ENCODE results near the gene CAPS2.

Gene CAPS2

DNA sequence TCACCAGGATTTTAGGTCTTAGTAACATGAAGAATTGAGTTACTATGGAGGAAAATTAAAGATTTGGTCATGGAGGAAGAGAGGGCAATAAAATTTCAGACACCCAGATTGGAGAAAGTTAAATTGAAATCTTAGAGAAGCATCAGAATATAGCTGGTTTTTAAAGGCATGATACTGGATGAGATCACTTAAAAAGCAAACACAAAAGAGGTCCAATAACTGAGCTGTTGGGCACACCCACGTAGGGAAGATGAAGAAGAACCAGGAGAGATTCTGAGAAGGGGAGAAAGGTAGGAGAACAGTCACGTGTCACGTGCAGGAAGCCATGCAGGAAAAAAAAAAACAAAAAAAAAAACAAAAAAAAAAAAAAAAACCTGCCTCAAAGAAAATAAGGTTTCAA lies 18.8 kb downstream of the CAPS2 start:
- Histone ChIP-seq H3K14ac (ENCODE audit: low read length in 2 of 2) (no peak overlapping the region), H2AFZ (ENCODE audit: low read depth, low read length) (no peak overlapping the region), H4K91ac (ENCODE audit: low read length) (no peak overlapping the region), H3K4me2 (ENCODE audit: low read length, poor library complexity, severe bottlenecking) (no peak overlapping the region), H3K27ac (ENCODE audit: low read length, poor library complexity, severe bottlenecking) (no peak overlapping the region), H2BK120ac (ENCODE audit: low read depth, low read length) (no peak overlapping the region), H3K23ac (ENCODE audit: low read length in 2 of 2) (no peak overlapping the region), H3K27me3 (ENCODE audit: control insufficient read depth in 1 of 2, insufficient read depth in 1 of 2, low read length in 2 of 2) (no peaks in the 10 kb centered on the region), H4K8ac (ENCODE audit: low read length) (no peak overlapping the region), H2BK5ac (ENCODE audit: low read depth, low read length, poor library complexity, severe bottlenecking) (no peak overlapping the region), H3K9ac (ENCODE audit: low read length) (no peak overlapping the region), H2BK15ac (ENCODE audit: low read depth, poor library complexity, severe bottlenecking) (no peak overlapping the region), H3K4me3 (ENCODE audit: insufficient read depth in 1 of 2, low read depth in 1 of 2, low read length in 2 of 2) (no peak overlapping the region), H2AK5ac (ENCODE audit: low read length, severe bottlenecking) (no peak overlapping the region), H3K9me3 (ENCODE audit: control insufficient read depth, low read length) (no peaks in the 10 kb centered on the region), H3K79me1 (replicated peaks; ENCODE audit: low read length, poor library complexity, severe bottlenecking) (no peaks in the 10 kb centered on the region), H3K36me3 (ENCODE audit: control insufficient read depth in 1 of 2, insufficient read depth in 2 of 2, low read depth in 1 of 2, low read length in 2 of 2) (no peaks in the 10 kb centered on the region), H3K4me1 (ENCODE audit: control insufficient read depth, insufficient read depth, low read depth, low read length) (no peaks in the 10 kb centered on the region), H2BK12ac (ENCODE audit: low read length in 2 of 2) (no peak overlapping the region), H3K4ac (ENCODE audit: low read depth in 1 of 2, low read length in 2 of 2) (no peak overlapping the region), H3K18ac (ENCODE audit: low read depth in 1 of 2, low read length in 2 of 2) (no peak overlapping the region)
- WGBS: 86% methylated on average over 1 of the region's 3 CpGs
- DNase-seq: no peak

DNA sequence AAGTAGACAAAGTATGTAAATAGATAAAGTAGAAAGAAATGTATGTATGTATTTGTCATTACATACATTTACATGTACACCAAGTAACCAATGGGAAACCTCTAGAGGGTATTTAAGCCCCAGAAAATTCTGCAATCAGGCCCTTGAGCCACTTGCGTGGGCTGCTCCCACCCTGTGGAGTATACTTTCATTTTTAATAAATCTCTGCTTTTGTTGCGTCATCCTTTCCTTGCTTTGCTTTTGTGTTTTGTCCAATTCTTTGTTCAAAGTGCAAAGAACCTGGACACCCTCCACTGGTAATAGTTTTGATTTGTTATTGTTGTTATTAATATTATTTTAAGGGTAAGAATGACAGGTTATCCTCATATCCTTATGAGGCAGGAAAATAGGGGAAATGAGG lies 21.8 kb downstream of the CAPS2 start:
- Histone ChIP-seq H3K36me3 (ENCODE audit: control insufficient read depth in 1 of 2, insufficient read depth in 2 of 2, low read depth in 1 of 2, low read length in 2 of 2) (peaks cover 0 to 4% of the 10 kb centered on the region in 2 experiments), H3K4ac (ENCODE audit: low read depth in 1 of 2, low read length in 2 of 2) (no peak overlapping the region), H3K27me3 (ENCODE audit: control insufficient read depth in 1 of 2, insufficient read depth in 1 of 2, low read length in 2 of 2) (no peaks in the 10 kb centered on the region), H3K9me3 (ENCODE audit: control insufficient read depth, low read length) (no peaks in the 10 kb centered on the region), H3K4me3 (ENCODE audit: insufficient read depth in 1 of 2, low read depth in 1 of 2, low read length in 2 of 2) (no peak overlapping the region), H2AK5ac (ENCODE audit: low read length, severe bottlenecking) (no peak overlapping the region), H3K18ac (ENCODE audit: low read depth in 1 of 2, low read length in 2 of 2) (no peak overlapping the region), H4K91ac (ENCODE audit: low read length) (no peak overlapping the region), H3K9ac (ENCODE audit: low read length) (no peak overlapping the region), H2BK120ac (ENCODE audit: low read depth, low read length) (no peak overlapping the region), H3K4me2 (ENCODE audit: low read length, poor library complexity, severe bottlenecking) (no peak overlapping the region), H3K14ac (ENCODE audit: low read length in 2 of 2) (no peak overlapping the region), H3K79me1 (replicated peaks; ENCODE audit: low read length, poor library complexity, severe bottlenecking) (no peaks in the 10 kb centered on the region), H3K23ac (ENCODE audit: low read length in 2 of 2) (no peak overlapping the region), H2BK5ac (ENCODE audit: low read depth, low read length, poor library complexity, severe bottlenecking) (no peak overlapping the region), H2AFZ (ENCODE audit: low read depth, low read length) (no peak overlapping the region), H4K8ac (ENCODE audit: low read length) (no peak overlapping the region), H2BK12ac (ENCODE audit: low read length in 2 of 2) (no peak overlapping the region), H3K27ac (ENCODE audit: low read length, poor library complexity, severe bottlenecking) (no peak overlapping the region), H2BK15ac (ENCODE audit: low read depth, poor library complexity, severe bottlenecking) (no peak overlapping the region), H3K4me1 (ENCODE audit: control insufficient read depth, insufficient read depth, low read depth, low read length) (no peaks in the 10 kb centered on the region)
- DNase-seq: no peak
- WGBS: 100% methylated on average over 2 of the region's 2 CpGs

DNA sequence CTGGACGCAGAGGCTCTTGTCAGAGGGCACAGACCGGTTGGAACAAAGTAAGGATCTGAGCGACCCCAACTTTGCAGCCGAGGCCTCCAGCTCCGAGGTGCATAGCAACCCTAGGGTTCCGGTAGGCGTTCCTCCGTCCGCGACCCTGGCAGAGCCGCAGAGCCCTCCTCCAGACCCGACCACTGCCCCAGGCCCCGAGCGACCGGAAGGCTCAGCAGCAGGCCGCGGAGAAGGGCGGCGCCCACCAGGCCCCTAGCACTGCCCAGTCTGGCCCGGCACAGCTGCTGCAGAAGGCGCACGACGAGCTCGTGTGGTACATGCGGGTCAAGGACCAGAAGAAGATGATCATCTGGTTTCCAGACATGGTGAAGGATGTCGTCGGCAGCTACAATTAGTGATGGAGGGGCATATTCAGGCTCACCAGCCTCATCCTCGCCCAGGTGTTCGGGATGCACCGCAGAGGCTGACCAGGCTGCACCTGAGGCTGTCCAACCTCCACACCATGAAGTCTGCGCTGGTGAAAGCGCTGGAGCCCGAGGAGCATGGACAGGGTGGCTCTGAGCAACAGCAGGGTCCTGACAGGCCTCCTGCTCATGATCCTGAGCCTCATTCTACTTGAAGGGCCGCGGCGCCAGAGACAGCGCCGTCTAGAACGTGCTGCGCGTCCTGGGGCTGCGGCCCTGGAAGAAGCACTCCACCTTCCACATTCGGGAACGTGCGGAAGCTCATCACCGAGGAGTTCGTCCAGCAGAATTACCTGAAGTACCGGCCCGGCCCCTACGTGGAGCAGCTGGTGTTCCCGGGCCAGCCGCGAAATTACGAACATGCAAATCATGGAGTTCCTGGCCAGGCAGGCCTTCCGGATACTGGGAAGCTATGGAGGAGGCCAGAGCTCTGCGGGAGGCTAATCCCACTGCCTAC lies 24.5 kb downstream of the CAPS2 start:
- H3K23ac ChIP-seq (ENCODE audit: low read length in 2 of 2): no peak overlapping the region
- H2BK12ac ChIP-seq (ENCODE audit: low read length in 2 of 2): no peak overlapping the region
- no peak overlapping the region for H3K4ac ChIP-seq (ENCODE audit: low read depth in 1 of 2, low read length in 2 of 2)
- no peak overlapping the region for H2BK120ac ChIP-seq (ENCODE audit: low read depth, low read length)
- H3K4me1 ChIP-seq (ENCODE audit: control insufficient read depth, insufficient read depth, low read depth, low read length): no peaks in the 10 kb centered on the region
- no peaks in the 10 kb centered on the region for H3K9me3 ChIP-seq (ENCODE audit: control insufficient read depth, low read length)
- no peak overlapping the region for H2AFZ ChIP-seq (ENCODE audit: low read depth, low read length)
- H3K27ac ChIP-seq (ENCODE audit: low read length, poor library complexity, severe bottlenecking): no peak overlapping the region
- H2BK15ac ChIP-seq (ENCODE audit: low read depth, poor library complexity, severe bottlenecking): no peak overlapping the region
- H3K36me3 ChIP-seq (ENCODE audit: control insufficient read depth in 1 of 2, insufficient read depth in 2 of 2, low read depth in 1 of 2, low read length in 2 of 2): peaks cover 0 to 4% of the 10 kb centered on the region in 2 experiments
- 96% methylated on average over 56 of the region's 56 CpGs for WGBS
- H3K14ac ChIP-seq (ENCODE audit: low read length in 2 of 2): no peak overlapping the region
- no peak for DNase-seq
- no peak overlapping the region for H3K18ac ChIP-seq (ENCODE audit: low read depth in 1 of 2, low read length in 2 of 2)
- no peak overlapping the region for H4K8ac ChIP-seq (ENCODE audit: low read length)
- no peaks in the 10 kb centered on the region for H3K27me3 ChIP-seq (ENCODE audit: control insufficient read depth in 1 of 2, insufficient read depth in 1 of 2, low read length in 2 of 2)
- H3K9ac ChIP-seq (ENCODE audit: low read length): no peak overlapping the region
- H2AK5ac ChIP-seq (ENCODE audit: low read length, severe bottlenecking): no peak overlapping the region
- H3K4me3 ChIP-seq (ENCODE audit: insufficient read depth in 1 of 2, low read depth in 1 of 2, low read length in 2 of 2): no peak overlapping the region
- H3K4me2 ChIP-seq (ENCODE audit: low read length, poor library complexity, severe bottlenecking): no peak overlapping the region
- H4K91ac ChIP-seq (ENCODE audit: low read length): no peak overlapping the region
- no peak overlapping the region for H2BK5ac ChIP-seq (ENCODE audit: low read depth, low read length, poor library complexity, severe bottlenecking)
- H3K79me1 ChIP-seq (replicated peaks; ENCODE audit: low read length, poor library complexity, severe bottlenecking): no peaks in the 10 kb centered on the region

DNA sequence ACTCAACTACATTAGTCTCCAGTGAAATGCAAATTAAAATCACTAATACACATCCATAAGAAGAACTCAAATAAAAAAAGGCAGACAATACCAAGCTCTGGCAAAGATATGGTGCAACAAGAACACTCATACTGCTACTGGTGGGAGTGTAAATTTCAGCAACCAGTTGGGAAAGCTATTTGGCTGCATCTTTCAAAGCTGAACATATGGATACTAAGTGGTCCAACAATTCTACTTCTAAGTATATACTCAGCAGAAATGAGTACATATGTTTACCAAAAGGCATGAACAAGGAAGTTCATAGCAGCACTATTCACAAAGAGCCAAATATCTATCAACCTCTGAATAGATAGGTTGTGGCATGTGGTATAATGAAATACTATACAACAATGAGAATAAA lies 27.3 kb downstream of the CAPS2 start:
- H3K14ac ChIP-seq (ENCODE audit: low read length in 2 of 2): no peak overlapping the region
- no peak overlapping the region for H2BK12ac ChIP-seq (ENCODE audit: low read length in 2 of 2)
- no peak overlapping the region for H3K9ac ChIP-seq (ENCODE audit: low read length)
- no peak overlapping the region for H2BK15ac ChIP-seq (ENCODE audit: low read depth, poor library complexity, severe bottlenecking)
- no peak overlapping the region for H4K91ac ChIP-seq (ENCODE audit: low read length)
- no peak overlapping the region for H2AK5ac ChIP-seq (ENCODE audit: low read length, severe bottlenecking)
- no peak overlapping the region for H2BK5ac ChIP-seq (ENCODE audit: low read depth, low read length, poor library complexity, severe bottlenecking)
- no peak overlapping the region for H2BK120ac ChIP-seq (ENCODE audit: low read depth, low read length)
- no peaks in the 10 kb centered on the region for H3K79me1 ChIP-seq (replicated peaks; ENCODE audit: low read length, poor library complexity, severe bottlenecking)
- H3K36me3 ChIP-seq (ENCODE audit: control insufficient read depth in 1 of 2, insufficient read depth in 2 of 2, low read depth in 1 of 2, low read length in 2 of 2): peaks cover 0 to 4% of the 10 kb centered on the region in 2 experiments
- no peak overlapping the region for H2AFZ ChIP-seq (ENCODE audit: low read depth, low read length)
- H3K9me3 ChIP-seq (ENCODE audit: control insufficient read depth, low read length): no peaks in the 10 kb centered on the region
- H3K27me3 ChIP-seq (ENCODE audit: control insufficient read depth in 1 of 2, insufficient read depth in 1 of 2, low read length in 2 of 2): no peaks in the 10 kb centered on the region
- DNase-seq: no peak
- H3K23ac ChIP-seq (ENCODE audit: low read length in 2 of 2): no peak overlapping the region
- no peak overlapping the region for H4K8ac ChIP-seq (ENCODE audit: low read length)
- H3K4ac ChIP-seq (ENCODE audit: low read depth in 1 of 2, low read length in 2 of 2): no peak overlapping the region
- no peak overlapping the region for H3K27ac ChIP-seq (ENCODE audit: low read length, poor library complexity, severe bottlenecking)
- no peaks in the 10 kb centered on the region for H3K4me1 ChIP-seq (ENCODE audit: control insufficient read depth, insufficient read depth, low read depth, low read length)
- no peak overlapping the region for H3K18ac ChIP-seq (ENCODE audit: low read depth in 1 of 2, low read length in 2 of 2)
- no peak overlapping the region for H3K4me2 ChIP-seq (ENCODE audit: low read length, poor library complexity, severe bottlenecking)
- no peak overlapping the region for H3K4me3 ChIP-seq (ENCODE audit: insufficient read depth in 1 of 2, low read depth in 1 of 2, low read length in 2 of 2)

Data from mesenchymal stem cell (in vitro differentiated cells and primary cell).